Activated CD8-positive, alpha-beta T cell treated with anti-CD3 and anti-CD28 coated beads for 36 hours (primary cell): ENCODE data around the gene POLD1. TPM values are rescaled to one million over a fixed set of nuclear protein-coding genes. Genes with fewer than 3 reads are reported as not detected.
A peak's percentile ranks its signal among the peaks of the same experiment; 100 is the strongest.

Experiments used
- ATAC-seq: fragments of 200-7000 bp; cut with Tn5 transposase; one replicate; pipeline ENCODE4 v1.10.0; 2021; ENCODE audit warnings: mild to moderate bottlenecking, moderate library complexity
- CTCF ChIA-PET: fragments of 350-600 bp; sonication (Branson Sonifier 250); formaldehyde crosslinking; loops from one replicate; lab custom pipeline; 2021; ENCODE audit warnings: antibody characterized with exemption; lab: Charles Lee
- POLR2A ChIA-PET: fragments of 350-600 bp; sonication (Branson Sonifier 250); formaldehyde crosslinking; loops from one replicate; lab custom pipeline; 2021; ENCODE audit warnings: antibody characterized with exemption; lab: Charles Lee
- DNase-seq: peaks from one replicate; pipeline ENCODE4 v3.0.0-alpha.2; 2020
- H3K27ac Mint-ChIP-seq: one replicate; pipeline ENCODE4 v1.8.0; 2021; ENCODE audit warnings: mild to moderate bottlenecking, mixed read lengths
- H3K27me3 Mint-ChIP-seq: one replicate; pipeline ENCODE4 v1.8.0; 2021; ENCODE audit warnings: mixed read lengths
- H3K36me3 Mint-ChIP-seq: one replicate; pipeline ENCODE4 v1.8.0; 2021; ENCODE audit warnings: low read depth, mixed read lengths
- H3K4me1 Mint-ChIP-seq: one replicate; pipeline ENCODE4 v1.8.0; 2021; ENCODE audit warnings: low read depth, mixed read lengths
- H3K4me3 Mint-ChIP-seq: one replicate; pipeline ENCODE4 v1.8.0; 2021; ENCODE audit warnings: mild to moderate bottlenecking, moderate library complexity, mixed read lengths
- H3K9me3 Mint-ChIP-seq: one replicate; pipeline ENCODE4 v1.8.0; 2021; ENCODE audit warnings: mixed read lengths
- intact Hi-C: fragments of 100-400 bp; cut with micrococcal nuclease; formaldehyde crosslinking; loops from one replicate; pipeline ENCODE4 v1.10.0; 2022
- total RNA-seq, 2 experiments: library from RNA; stranded (reverse); gene quantifications; one replicate each; pipeline ENCODE4 v1.2.3, GENCODE V29; 2021
- TF ChIP-seq, protein P1 (sequence below): fragments of 200-600 bp; IDR thresholded peaks from one replicate; pipeline ENCODE4 v1.8.0; 2022; ENCODE audit warnings: antibody characterized with exemption, mild to moderate bottlenecking

The POLD1 gene
- total RNA-seq, 2 experiments from 2014 or later: 214 to 215 TPM

DNA sequence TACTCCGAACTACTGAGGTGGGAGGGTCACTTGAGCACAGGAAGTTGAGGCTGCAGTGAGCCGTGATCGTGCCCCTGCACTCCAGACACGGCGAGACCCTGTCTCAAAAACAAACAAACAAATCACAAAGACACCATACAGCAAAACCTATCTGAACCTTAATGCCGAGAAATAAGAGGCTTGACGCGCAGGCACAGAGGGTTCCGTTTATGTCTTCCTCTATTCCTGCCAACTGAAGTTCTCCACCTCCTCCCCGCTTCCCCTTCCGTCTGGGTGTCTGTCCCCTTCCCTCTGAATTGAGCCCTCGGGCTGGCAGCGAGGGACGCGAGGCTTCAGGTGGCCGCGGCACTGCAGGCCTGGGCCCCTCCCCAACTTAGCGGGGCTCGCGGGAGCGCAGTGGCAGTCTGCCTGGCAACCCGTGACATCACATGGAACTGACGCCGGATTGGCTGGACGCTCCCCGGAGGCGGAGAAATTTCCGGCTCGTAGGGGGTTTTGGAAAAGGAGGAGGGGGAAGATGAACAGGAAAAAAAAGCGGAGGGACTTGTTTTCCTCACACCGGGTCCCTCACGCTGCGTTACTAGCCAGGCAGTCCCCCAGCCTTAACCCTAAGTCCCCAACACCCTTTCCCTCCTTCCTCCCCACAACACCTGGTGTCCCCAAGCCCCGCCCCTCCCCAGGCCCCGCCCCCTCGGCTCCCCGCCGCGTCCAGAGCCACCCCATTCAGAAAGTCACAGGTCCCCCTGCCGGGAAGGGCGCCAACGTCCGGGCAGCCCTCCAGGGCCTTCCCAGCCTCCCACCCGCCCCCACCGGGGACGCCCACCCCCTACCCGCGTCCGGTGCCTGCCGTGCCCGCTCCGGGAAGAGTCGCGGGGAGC, 47.4 kb downstream of the POLD1 start:
- TF ChIP-seq, protein P1, sequence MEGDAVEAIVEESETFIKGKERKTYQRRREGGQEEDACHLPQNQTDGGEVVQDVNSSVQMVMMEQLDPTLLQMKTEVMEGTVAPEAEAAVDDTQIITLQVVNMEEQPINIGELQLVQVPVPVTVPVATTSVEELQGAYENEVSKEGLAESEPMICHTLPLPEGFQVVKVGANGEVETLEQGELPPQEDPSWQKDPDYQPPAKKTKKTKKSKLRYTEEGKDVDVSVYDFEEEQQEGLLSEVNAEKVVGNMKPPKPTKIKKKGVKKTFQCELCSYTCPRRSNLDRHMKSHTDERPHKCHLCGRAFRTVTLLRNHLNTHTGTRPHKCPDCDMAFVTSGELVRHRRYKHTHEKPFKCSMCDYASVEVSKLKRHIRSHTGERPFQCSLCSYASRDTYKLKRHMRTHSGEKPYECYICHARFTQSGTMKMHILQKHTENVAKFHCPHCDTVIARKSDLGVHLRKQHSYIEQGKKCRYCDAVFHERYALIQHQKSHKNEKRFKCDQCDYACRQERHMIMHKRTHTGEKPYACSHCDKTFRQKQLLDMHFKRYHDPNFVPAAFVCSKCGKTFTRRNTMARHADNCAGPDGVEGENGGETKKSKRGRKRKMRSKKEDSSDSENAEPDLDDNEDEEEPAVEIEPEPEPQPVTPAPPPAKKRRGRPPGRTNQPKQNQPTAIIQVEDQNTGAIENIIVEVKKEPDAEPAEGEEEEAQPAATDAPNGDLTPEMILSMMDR: no peak
- intact Hi-C loops: no loop called here
- ChIA-PET CTCF (interaction anchor here (1.3 kb wide), 1 partner anchor 29 kb away, joined by 3 read pairs; no protein-coding TSS in a partner anchor), POLR2A (interaction anchor here (0.6 to 0.7 kb wide), 2 partner anchors 47 to 74 kb away, joined by 3 read pairs; partner anchors contain the start of gene POLD1)
- Mint-ChIP-seq H3K36me3 (no peaks in the 10 kb centered on the region), H3K4me3 (peak overlapping the region; percentile 77), H3K27me3 (peaks cover 19% of the 10 kb centered on the region), H3K27ac (peak overlapping the region; percentile 85), H3K9me3 (no peaks in the 10 kb centered on the region), H3K4me1 (peaks cover 11% of the 10 kb centered on the region)
- peak; percentile 97 for ATAC-seq
- peak; percentile 85 for DNase-seq

DNA sequence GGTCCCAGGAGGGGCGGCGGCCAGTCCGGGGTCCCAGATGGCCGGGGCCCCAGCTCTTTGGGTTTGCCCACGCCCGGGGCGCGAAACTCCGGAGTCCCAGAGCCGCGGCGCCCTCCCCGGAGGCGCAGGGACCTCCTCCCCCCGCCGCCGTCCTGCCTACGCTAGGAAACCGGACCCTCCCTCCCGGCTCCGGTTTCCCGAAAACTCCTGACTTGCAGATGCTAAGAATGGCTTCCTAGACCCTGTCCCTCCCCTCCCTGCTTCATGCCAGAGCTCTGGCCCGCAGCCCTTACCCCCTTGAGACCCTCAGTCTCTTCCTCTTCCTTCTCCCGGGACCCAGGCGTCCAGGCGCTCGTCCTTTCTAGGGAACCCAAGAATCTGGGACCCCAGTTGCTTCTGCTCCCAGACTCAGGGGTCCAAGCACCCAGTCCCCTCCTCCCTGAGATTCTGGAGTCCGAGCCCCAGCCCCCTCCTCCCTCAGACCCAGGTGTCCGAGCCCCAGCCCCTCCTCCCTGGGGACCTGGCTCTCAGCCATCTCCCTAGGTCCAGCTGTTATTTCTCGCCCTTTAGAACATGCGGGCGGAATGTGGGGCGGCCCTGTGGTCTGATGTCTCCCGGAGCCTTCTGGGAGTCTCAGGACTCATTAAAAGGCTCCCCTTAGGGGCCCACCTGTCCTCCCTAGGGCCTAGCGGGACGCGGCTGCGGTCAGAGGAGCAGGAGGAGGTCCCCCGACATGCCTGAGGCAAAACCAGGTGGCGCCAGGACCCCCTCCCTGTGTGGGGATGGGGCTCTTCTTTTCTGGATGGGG, 48.3 kb downstream of the POLD1 start, which contains the start of gene MYBPC2:
Gene MYBPC2, plus strand, starts transcription at position 672 of the 808 bp plus-strand sequence. Its CDS starts 62 bp downstream, at position 734.
- TF ChIP-seq, protein P1: no peak
- no peaks in the 10 kb centered on the region for H3K36me3 Mint-ChIP-seq
- ChIA-PET CTCF (no interaction called here), POLR2A (interaction anchor here (0.6 to 0.7 kb wide), 2 partner anchors 48 to 75 kb away, joined by 3 read pairs; partner anchors contain the start of gene POLD1)
- H3K9me3 Mint-ChIP-seq: no peaks in the 10 kb centered on the region
- H3K4me3 Mint-ChIP-seq: peak within 1 kb of the TSS; percentile 77
- H3K27ac Mint-ChIP-seq: peak within 1 kb of the TSS; percentile 85
- intact Hi-C loops: no loop called here
- peaks cover 11% of the 10 kb centered on the region for H3K4me1 Mint-ChIP-seq
- peaks cover 19% of the 10 kb centered on the region for H3K27me3 Mint-ChIP-seq
- DNase-seq (no peak), ATAC-seq (no peak)

DNA sequence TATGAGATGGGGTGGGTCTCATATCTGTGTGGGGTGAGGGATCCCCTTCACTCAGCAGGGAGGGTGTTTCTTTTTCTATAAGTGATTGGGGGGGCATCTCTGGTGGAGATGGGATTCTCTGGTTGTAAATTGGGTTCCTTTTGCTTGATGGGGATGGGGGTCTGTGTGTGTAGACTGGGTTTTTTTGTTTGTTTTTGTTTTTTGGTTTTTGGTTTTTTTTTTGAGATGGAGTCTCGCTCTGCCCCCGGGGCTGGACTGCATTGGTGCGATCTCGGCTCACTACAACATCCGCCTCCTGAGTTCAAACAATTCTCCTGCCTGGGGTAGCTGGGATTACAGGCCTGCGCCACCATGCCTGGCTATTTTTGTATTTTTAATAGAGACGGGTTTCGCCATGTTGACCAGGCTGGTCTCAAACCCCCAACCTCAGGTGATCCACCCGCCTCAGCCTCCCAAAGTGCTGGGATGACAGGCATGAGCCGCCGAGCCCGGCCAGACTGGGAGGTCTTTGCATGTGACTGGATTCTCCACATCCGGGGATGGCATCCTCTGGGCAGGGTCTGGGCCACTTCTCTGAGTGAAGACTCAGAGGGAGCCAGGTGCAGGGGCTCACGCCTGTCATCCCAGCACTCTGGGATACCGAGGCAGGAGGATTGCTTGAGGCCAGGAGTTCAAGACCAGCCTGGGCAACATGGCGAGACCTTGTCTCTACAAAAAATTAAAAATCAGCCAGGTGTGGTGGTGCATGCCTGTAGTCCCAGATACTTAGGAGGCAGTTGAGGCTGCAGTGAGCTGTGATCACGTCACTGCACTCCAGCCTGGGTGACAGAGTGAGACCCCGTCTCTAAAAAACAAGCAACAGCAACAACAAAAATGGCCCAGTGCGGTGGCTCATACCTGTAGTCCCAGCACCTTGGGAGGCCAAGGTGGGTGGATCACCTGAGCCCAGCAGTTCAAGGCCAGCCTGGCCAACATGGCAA, 49.3 kb downstream of the POLD1 start:
- CTCF ChIA-PET: no interaction called here
- ATAC-seq (no peak), DNase-seq (no peak)
- Mint-ChIP-seq H3K27me3 (peaks cover 17% of the 10 kb centered on the region), H3K27ac (no peak overlapping the region), H3K4me3 (peak overlapping the region; percentile 59), H3K9me3 (no peaks in the 10 kb centered on the region), H3K4me1 (peaks cover 11% of the 10 kb centered on the region), H3K36me3 (no peaks in the 10 kb centered on the region)
- intact Hi-C loops: no loop called here
- TF ChIP-seq, protein P1: no peak
- POLR2A ChIA-PET: no interaction called here

DNA sequence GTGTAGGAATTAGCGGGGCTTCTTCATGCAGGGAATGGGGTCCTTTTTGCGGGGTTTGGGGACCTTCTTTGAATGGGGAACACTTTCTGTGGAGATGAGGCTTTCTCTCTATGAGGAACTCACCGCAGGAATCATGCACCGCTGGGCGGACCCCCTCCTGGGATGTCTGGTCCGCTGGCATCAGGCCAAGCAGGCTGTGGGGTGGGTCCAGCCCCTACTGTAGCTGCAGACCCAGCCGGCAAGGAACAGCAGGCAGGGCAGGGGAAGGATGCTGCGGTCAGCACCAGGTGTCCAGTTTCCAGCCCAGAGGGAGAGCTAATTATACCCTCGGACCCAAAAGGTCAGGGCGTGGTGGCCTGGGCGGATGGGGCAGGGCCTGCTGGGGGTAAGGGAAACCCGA, 50.4 kb downstream of the POLD1 start:
- H3K27ac Mint-ChIP-seq: no peak overlapping the region
- H3K36me3 Mint-ChIP-seq: no peaks in the 10 kb centered on the region

More for the DNA sequence above, 50.4 kb downstream of the POLD1 start:
- TF ChIP-seq, protein P1: no peak
- DNase-seq (no peak), ATAC-seq (no peak)
- ChIA-PET CTCF (no interaction called here), POLR2A (no interaction called here)
- peaks cover 9% of the 10 kb centered on the region for H3K4me1 Mint-ChIP-seq
- intact Hi-C loops: no loop called here
- peaks cover 12% of the 10 kb centered on the region for H3K27me3 Mint-ChIP-seq
- H3K4me3 Mint-ChIP-seq: no peak overlapping the region
- no peaks in the 10 kb centered on the region for H3K9me3 Mint-ChIP-seq
